ENCODE measurements around the gene ARHGEF9.

GRCh38 chrX:63718010-63718694 lies 66.9 kb downstream of the ARHGEF9 start:
- TF ChIP-seq, protein P1, sequence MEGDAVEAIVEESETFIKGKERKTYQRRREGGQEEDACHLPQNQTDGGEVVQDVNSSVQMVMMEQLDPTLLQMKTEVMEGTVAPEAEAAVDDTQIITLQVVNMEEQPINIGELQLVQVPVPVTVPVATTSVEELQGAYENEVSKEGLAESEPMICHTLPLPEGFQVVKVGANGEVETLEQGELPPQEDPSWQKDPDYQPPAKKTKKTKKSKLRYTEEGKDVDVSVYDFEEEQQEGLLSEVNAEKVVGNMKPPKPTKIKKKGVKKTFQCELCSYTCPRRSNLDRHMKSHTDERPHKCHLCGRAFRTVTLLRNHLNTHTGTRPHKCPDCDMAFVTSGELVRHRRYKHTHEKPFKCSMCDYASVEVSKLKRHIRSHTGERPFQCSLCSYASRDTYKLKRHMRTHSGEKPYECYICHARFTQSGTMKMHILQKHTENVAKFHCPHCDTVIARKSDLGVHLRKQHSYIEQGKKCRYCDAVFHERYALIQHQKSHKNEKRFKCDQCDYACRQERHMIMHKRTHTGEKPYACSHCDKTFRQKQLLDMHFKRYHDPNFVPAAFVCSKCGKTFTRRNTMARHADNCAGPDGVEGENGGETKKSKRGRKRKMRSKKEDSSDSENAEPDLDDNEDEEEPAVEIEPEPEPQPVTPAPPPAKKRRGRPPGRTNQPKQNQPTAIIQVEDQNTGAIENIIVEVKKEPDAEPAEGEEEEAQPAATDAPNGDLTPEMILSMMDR (IDR thresholded peaks at IDR 0.05; ENCODE audit: insufficient read depth, low read length, poor library complexity, severe bottlenecking), result no peak
- TF ChIP-seq EZH2phosphoT487 (conservative IDR thresholded peaks at IDR 0.05; ENCODE audit: low read length), result no peak
